ENCODE results near the gene NTRK2.

Gene NTRK2

DNA sequence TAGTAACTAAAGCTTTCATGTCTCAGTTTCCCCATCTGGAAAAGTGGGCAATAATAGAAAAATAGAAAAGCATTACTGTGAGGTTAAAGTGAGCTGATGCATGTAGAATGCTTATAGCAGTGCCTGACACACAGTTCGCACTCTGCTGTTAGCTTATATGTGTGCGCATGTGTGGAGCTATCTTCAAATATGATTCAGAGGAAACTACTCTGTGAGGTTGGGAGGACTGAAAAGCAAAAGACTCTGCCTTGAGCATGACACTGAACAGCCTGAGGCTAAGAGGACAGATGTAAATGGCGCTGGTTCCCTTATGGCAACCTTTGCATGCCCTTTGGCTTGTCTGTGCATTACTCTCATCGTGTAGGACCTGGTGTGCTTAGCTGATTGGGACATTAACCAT is 19.4 kb downstream of the NTRK2 start:
- H3K27me3 ChIP-seq (ENCODE audit: control insufficient read depth in 1 of 2, insufficient read depth in 2 of 2, low read length in 2 of 2), result no peaks in the 10 kb centered on the region
- H3K9ac ChIP-seq (ENCODE audit: low read length), result no peak overlapping the region
- no peaks in the 10 kb centered on the region for H3K36me3 ChIP-seq (ENCODE audit: insufficient read depth, low read length)
- no peaks in the 10 kb centered on the region for H3K4me1 ChIP-seq (ENCODE audit: insufficient read depth, low read length)
- no peak overlapping the region for H3K27ac ChIP-seq (ENCODE audit: low read depth, low read length)
- no peaks in the 10 kb centered on the region for H3K9me3 ChIP-seq (ENCODE audit: low read length)
- H3K4me3 ChIP-seq (ENCODE audit: low read depth in 1 of 2, low read length in 2 of 2), result no peak overlapping the region

DNA sequence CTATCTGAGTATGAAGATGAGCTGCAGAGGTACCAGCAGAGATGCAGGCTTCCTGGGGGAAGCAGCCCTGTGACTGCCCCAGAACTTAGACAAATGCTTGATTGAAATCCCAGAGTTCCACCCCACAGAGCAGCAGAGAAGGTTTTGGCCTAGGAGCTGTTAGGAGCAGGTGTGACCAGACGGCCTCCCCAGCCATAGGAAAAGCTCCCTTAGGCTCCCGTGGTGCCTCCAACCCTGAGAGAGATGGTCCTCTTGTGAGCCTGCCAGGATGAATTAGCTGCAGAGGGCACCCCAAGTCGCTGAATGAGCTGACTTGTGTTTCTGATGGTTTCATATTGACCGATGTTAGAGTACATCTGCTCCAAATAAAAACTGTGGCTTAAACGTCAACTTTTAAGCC is 22.1 kb downstream of the NTRK2 start:
- no peak overlapping the region for H3K27ac ChIP-seq (ENCODE audit: low read depth, low read length)
- no peaks in the 10 kb centered on the region for H3K27me3 ChIP-seq (ENCODE audit: control insufficient read depth in 1 of 2, insufficient read depth in 2 of 2, low read length in 2 of 2)
- H3K9ac ChIP-seq (ENCODE audit: low read length), result no peak overlapping the region

DNA sequence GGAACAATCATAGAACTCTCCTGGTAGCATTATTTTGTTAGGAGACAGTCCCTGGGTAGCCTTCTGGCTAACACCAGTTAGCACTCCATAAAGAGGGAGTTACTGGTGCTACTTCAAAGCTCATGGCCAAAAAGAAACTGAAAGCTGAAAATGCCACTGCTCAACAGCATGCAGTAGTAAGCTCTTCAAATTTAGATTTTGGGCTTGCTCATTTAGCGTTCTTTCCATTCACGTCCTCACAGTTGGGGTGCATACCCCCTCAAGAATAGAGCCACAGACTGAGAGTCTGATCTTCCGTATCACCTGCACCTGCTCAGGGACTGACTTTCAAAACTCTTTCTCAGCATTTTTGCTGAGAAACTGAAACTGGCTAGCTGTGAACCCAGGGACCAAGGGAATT is 24.7 kb downstream of the NTRK2 start:
- H3K36me3 ChIP-seq (ENCODE audit: insufficient read depth, low read length), result no peaks in the 10 kb centered on the region
- no peak overlapping the region for H3K9ac ChIP-seq (ENCODE audit: low read length)
- no peaks in the 10 kb centered on the region for H3K27me3 ChIP-seq (ENCODE audit: control insufficient read depth in 1 of 2, insufficient read depth in 2 of 2, low read length in 2 of 2)
- no peaks in the 10 kb centered on the region for H3K4me1 ChIP-seq (ENCODE audit: insufficient read depth, low read length)
- no peak overlapping the region for H3K27ac ChIP-seq (ENCODE audit: low read depth, low read length)
- no peaks in the 10 kb centered on the region for H3K9me3 ChIP-seq (ENCODE audit: low read length)
- H3K4me3 ChIP-seq (ENCODE audit: low read depth in 1 of 2, low read length in 2 of 2), result no peak overlapping the region

More for the DNA sequence above, 22.1 kb downstream of the NTRK2 start:
- Histone ChIP-seq H3K4me1 (ENCODE audit: insufficient read depth, low read length) (no peaks in the 10 kb centered on the region), H3K9me3 (ENCODE audit: low read length) (no peaks in the 10 kb centered on the region), H3K4me3 (ENCODE audit: low read depth in 1 of 2, low read length in 2 of 2) (no peak overlapping the region), H3K36me3 (ENCODE audit: insufficient read depth, low read length) (no peaks in the 10 kb centered on the region)

DNA sequence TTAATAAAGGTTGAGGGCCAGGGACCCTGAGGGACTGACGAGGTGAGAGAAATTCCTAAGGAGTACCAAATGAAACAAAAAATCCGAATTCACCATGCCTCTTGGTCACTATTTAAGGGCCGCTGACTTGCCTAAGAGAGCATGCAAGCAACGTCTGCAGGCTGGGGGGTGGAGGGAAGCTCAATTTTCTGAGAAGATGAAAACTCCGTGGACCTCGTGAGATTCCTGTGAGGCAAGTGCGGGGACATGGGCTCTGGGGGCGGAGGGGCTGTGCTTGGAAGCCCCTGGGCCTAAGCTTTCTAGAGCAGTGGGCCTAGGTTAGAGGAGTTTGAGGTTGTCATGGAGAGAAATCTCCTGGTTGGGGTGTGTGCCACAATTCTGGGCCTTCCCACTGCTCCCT is 27.5 kb downstream of the NTRK2 start:
- Histone ChIP-seq H3K9me3 (ENCODE audit: low read length) (no peaks in the 10 kb centered on the region), H3K36me3 (ENCODE audit: insufficient read depth, low read length) (no peaks in the 10 kb centered on the region), H3K27ac (ENCODE audit: low read depth, low read length) (no peak overlapping the region), H3K4me3 (ENCODE audit: low read depth in 1 of 2, low read length in 2 of 2) (no peak overlapping the region), H3K9ac (ENCODE audit: low read length) (no peak overlapping the region), H3K4me1 (ENCODE audit: insufficient read depth, low read length) (no peaks in the 10 kb centered on the region), H3K27me3 (ENCODE audit: control insufficient read depth in 1 of 2, insufficient read depth in 2 of 2, low read length in 2 of 2) (no peaks in the 10 kb centered on the region)

DNA sequence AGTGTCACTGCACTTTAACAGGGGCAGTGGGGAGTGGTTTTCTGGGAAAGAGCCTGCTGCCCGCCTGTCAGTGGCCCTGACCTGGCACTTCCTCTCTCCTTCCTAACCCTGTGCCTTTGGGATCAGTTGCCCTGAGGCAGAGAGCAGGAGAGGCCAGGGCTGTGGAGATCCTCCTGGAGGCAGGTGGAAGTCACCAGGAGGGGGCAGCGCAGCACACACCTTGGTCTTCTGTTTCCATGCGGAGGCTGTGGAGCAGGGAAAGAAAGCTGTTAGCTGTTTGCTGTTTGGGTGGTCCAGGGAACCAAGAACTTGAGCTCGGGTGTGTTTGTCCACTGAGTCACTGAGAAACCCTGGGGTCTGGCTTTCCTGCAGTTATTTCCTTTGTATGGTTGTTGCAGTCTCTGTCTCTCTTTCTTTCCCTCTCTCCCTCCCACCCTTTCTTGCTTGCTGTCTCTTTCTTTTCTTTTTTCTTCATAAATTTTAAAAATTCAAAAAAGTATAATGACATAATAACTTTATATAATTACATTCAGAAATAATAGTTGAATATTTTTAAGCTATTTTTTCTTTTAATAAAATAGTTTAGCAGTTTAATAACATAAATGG is 28.1 kb downstream of the NTRK2 start:
- Histone ChIP-seq H3K4me3 (ENCODE audit: low read depth in 1 of 2, low read length in 2 of 2) (no peak overlapping the region), H3K4me1 (ENCODE audit: insufficient read depth, low read length) (no peaks in the 10 kb centered on the region), H3K9ac (ENCODE audit: low read length) (no peak overlapping the region), H3K9me3 (ENCODE audit: low read length) (no peaks in the 10 kb centered on the region), H3K36me3 (ENCODE audit: insufficient read depth, low read length) (no peaks in the 10 kb centered on the region), H3K27me3 (ENCODE audit: control insufficient read depth in 1 of 2, insufficient read depth in 2 of 2, low read length in 2 of 2) (no peaks in the 10 kb centered on the region), H3K27ac (ENCODE audit: low read depth, low read length) (no peak overlapping the region)

DNA sequence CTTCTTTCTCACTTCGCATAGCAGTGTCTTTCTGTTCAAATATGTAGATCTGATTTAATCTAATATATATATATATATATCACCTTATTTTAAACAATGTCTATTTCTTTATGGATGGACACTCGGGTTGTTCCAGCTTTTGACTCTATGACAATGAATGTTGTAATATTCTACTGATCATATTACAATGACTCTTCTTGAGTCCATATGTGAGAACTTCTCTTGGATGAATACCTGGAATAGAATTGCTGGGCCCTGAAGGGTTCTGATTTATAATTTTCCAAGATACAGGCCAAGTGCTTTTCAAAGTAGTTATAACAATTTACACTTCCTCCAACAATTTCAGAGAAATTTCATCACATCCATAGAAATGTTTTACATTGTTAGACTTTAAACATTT is 28.8 kb downstream of the NTRK2 start:
- H3K9me3 ChIP-seq (ENCODE audit: low read length), result no peaks in the 10 kb centered on the region
- no peak overlapping the region for H3K27ac ChIP-seq (ENCODE audit: low read depth, low read length)
- H3K27me3 ChIP-seq (ENCODE audit: control insufficient read depth in 1 of 2, insufficient read depth in 2 of 2, low read length in 2 of 2), result no peaks in the 10 kb centered on the region

DNA sequence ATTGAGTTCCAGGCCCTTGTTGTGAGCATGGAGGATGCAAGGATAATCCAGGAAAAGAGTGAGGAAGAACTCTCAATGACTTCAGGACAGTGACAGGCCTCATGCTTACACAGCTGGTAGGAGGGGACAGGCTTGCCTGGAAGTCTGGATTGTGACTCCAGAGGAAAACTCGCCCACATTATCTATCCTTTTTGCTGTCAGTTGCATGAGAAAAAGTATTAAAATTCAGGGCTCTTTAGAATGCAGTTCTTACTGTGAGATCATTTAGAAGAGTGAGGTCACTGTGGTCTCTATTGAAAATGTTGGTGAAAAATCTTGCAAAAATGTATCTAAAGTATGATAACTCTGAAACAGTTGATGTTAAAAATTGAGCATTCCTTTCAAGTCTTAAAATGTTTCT is 30.5 kb downstream of the NTRK2 start:
- Histone ChIP-seq H3K27ac (ENCODE audit: low read depth, low read length) (no peak overlapping the region), H3K9ac (ENCODE audit: low read length) (no peak overlapping the region), H3K27me3 (ENCODE audit: control insufficient read depth in 1 of 2, insufficient read depth in 2 of 2, low read length in 2 of 2) (no peaks in the 10 kb centered on the region), H3K36me3 (ENCODE audit: insufficient read depth, low read length) (no peaks in the 10 kb centered on the region), H3K4me3 (ENCODE audit: low read depth in 1 of 2, low read length in 2 of 2) (no peak overlapping the region), H3K4me1 (ENCODE audit: insufficient read depth, low read length) (no peaks in the 10 kb centered on the region), H3K9me3 (ENCODE audit: low read length) (no peaks in the 10 kb centered on the region)

More for the DNA sequence above, 28.8 kb downstream of the NTRK2 start:
- Histone ChIP-seq H3K9ac (ENCODE audit: low read length) (no peak overlapping the region), H3K4me3 (ENCODE audit: low read depth in 1 of 2, low read length in 2 of 2) (no peak overlapping the region), H3K36me3 (ENCODE audit: insufficient read depth, low read length) (no peaks in the 10 kb centered on the region), H3K4me1 (ENCODE audit: insufficient read depth, low read length) (no peaks in the 10 kb centered on the region)

DNA sequence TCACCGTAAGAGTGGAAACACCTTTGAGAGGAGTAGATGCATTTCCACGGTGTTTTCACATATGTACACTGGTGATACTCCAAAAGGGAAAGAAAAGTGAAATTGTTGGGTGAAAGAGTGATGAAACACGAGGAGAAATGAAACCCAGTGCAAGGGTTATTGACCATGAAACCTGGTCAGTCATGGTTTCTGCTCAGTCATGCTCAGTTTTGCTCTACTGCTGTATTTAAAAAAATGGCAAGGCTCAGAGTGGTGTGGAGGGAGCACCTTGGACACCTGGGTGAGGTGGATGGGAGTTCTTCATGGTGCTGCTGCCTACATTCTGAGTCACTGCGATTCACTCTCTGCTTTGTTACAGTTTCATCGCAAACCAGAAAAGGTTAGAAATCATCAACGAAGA is 32.3 kb downstream of the NTRK2 start:
- H3K4me3 ChIP-seq (ENCODE audit: low read depth in 1 of 2, low read length in 2 of 2), result no peak overlapping the region
- H3K9me3 ChIP-seq (ENCODE audit: low read length), result no peaks in the 10 kb centered on the region
- H3K4me1 ChIP-seq (ENCODE audit: insufficient read depth, low read length), result no peaks in the 10 kb centered on the region
- H3K27me3 ChIP-seq (ENCODE audit: control insufficient read depth in 1 of 2, insufficient read depth in 2 of 2, low read length in 2 of 2), result no peaks in the 10 kb centered on the region
- no peaks in the 10 kb centered on the region for H3K36me3 ChIP-seq (ENCODE audit: insufficient read depth, low read length)
- H3K27ac ChIP-seq (ENCODE audit: low read depth, low read length), result no peak overlapping the region
- H3K9ac ChIP-seq (ENCODE audit: low read length), result no peak overlapping the region

DNA sequence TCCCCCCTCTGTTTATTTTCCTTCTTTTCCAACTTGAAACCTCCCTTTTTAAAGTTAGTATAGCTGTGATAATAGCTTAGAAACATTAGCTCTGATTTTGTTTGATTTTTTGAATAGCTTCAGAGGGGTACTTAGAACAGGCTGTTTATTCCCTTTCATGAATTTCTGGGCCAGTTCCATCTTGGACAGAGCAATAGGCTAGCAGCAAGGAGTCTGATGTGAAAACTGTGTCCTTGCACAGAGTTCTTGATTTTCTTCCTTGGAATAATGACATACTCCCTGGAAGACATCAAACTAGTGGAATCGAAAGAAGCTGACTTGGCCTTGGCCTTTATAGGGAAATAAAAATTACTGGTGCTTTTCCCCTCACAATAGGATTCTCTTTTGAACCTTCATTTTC is 32.9 kb downstream of the NTRK2 start:
- H3K4me3 ChIP-seq (ENCODE audit: low read depth in 1 of 2, low read length in 2 of 2), result no peak overlapping the region
- H3K9ac ChIP-seq (ENCODE audit: low read length), result no peak overlapping the region
- H3K9me3 ChIP-seq (ENCODE audit: low read length), result no peaks in the 10 kb centered on the region
- H3K27ac ChIP-seq (ENCODE audit: low read depth, low read length), result no peak overlapping the region
- no peaks in the 10 kb centered on the region for H3K27me3 ChIP-seq (ENCODE audit: control insufficient read depth in 1 of 2, insufficient read depth in 2 of 2, low read length in 2 of 2)
- H3K36me3 ChIP-seq (ENCODE audit: insufficient read depth, low read length), result no peaks in the 10 kb centered on the region
- no peaks in the 10 kb centered on the region for H3K4me1 ChIP-seq (ENCODE audit: insufficient read depth, low read length)

DNA sequence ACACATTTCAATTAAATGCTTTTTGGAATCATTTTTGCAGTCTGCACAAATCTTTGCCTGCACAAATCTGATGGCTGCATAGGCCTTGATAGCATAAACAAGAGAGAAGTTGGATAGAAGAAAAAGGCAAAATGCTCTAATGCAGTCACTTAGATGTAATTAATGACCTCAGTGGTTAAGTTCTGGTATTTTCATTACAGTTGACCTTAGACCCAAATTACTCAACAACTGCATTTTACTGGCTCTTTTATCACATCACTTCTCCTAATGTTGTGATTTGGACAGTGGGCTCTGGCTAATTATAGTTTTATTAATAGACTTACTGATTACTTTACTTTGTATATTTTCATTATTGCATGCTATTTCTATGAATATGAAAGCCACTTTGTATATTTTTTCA is 34.3 kb downstream of the NTRK2 start:
- Histone ChIP-seq H3K36me3 (ENCODE audit: insufficient read depth, low read length) (no peaks in the 10 kb centered on the region), H3K4me1 (ENCODE audit: insufficient read depth, low read length) (no peaks in the 10 kb centered on the region), H3K27ac (ENCODE audit: low read depth, low read length) (no peak overlapping the region), H3K9ac (ENCODE audit: low read length) (no peak overlapping the region), H3K4me3 (ENCODE audit: low read depth in 1 of 2, low read length in 2 of 2) (no peak overlapping the region), H3K27me3 (ENCODE audit: control insufficient read depth in 1 of 2, insufficient read depth in 2 of 2, low read length in 2 of 2) (no peaks in the 10 kb centered on the region), H3K9me3 (ENCODE audit: low read length) (no peaks in the 10 kb centered on the region)

DNA sequence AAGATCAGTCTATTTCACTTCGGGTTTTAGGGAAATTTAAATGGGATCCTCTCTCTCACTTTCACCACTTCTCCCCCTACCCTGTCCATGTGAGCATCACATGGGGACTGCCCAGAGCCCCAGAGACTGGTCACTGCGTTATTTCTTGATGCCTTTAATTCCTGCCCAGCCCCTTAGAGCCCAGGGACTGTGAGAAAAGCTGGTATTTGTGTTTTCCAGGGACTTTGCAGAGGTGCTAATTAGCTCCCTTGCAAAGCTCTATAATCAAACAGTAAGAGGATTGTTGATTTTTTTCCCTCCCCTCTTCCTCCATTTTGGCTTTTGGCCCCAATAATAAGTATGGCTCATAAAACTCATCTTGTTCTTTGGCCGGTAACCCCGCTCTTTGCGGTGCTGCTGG is 35.6 kb downstream of the NTRK2 start:
- no peak overlapping the region for H3K27ac ChIP-seq (ENCODE audit: low read depth, low read length)
- H3K4me3 ChIP-seq (ENCODE audit: low read depth in 1 of 2, low read length in 2 of 2), result no peak overlapping the region
- no peaks in the 10 kb centered on the region for H3K36me3 ChIP-seq (ENCODE audit: insufficient read depth, low read length)
- no peaks in the 10 kb centered on the region for H3K4me1 ChIP-seq (ENCODE audit: insufficient read depth, low read length)
- no peak overlapping the region for H3K9ac ChIP-seq (ENCODE audit: low read length)
- H3K9me3 ChIP-seq (ENCODE audit: low read length), result no peaks in the 10 kb centered on the region
- no peaks in the 10 kb centered on the region for H3K27me3 ChIP-seq (ENCODE audit: control insufficient read depth in 1 of 2, insufficient read depth in 2 of 2, low read length in 2 of 2)

DNA sequence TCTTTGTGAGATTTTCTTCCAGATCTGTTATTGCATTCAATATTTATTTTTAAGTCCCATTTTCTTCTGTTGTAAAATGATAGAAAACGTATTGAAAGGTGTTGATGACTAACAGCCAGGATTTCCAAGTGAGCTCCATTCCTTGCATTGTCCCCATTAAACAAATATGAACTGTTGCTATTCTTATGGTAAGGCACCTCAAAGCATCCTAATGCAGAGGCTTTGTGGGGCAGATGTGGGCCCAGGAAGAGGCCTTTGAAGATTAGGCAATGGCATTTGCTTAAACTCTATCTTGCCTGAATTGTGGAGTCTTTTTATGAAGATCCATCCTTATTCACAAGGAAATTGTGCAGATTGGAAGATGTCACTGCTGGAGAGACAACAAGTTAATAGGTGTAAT is 38.9 kb downstream of the NTRK2 start:
- no peaks in the 10 kb centered on the region for H3K27me3 ChIP-seq (ENCODE audit: control insufficient read depth in 1 of 2, insufficient read depth in 2 of 2, low read length in 2 of 2)
- H3K27ac ChIP-seq (ENCODE audit: low read depth, low read length), result no peak overlapping the region
- no peak overlapping the region for H3K4me3 ChIP-seq (ENCODE audit: low read depth in 1 of 2, low read length in 2 of 2)
- no peaks in the 10 kb centered on the region for H3K9me3 ChIP-seq (ENCODE audit: low read length)
- H3K4me1 ChIP-seq (ENCODE audit: insufficient read depth, low read length), result no peaks in the 10 kb centered on the region
- no peaks in the 10 kb centered on the region for H3K36me3 ChIP-seq (ENCODE audit: insufficient read depth, low read length)
- H3K9ac ChIP-seq (ENCODE audit: low read length), result no peak overlapping the region

All from muscle layer of colon (tissue), 2 donors.